ENCODE data around the gene LPP. TPM values are rescaled to one million over a fixed set of nuclear protein-coding genes. Genes with fewer than 3 reads are reported as not detected.

Gene LPP
- total RNA-seq, 3 donors from 2014 or later (not counting 1 experiment from before 2014, with no cell fraction given), result 137 to 163 (median 149) TPM

- H3K4me3 Mint-ChIP-seq, result no peak overlapping the region
- no peak for TF ChIP-seq CTCF (IDR thresholded peaks at IDR 0.05)
- Histone ChIP-seq H3K36me3 (ENCODE audit: control insufficient read depth, insufficient read depth, low read length) (no peaks in the 10 kb centered on the region), H3K27ac (ENCODE audit: low read length) (no peak overlapping the region), H3K4me3 (ENCODE audit: low read length) (no peak overlapping the region), H3K9me3 (ENCODE audit: control insufficient read depth, insufficient read depth, low read length) (no peaks in the 10 kb centered on the region), H3K27me3 (ENCODE audit: control insufficient read depth, insufficient read depth, low read length) (no peaks in the 10 kb centered on the region), H3K4me1 (ENCODE audit: control insufficient read depth, insufficient read depth, low read length) (no peaks in the 10 kb centered on the region)
- peaks cover 12 to 20% of the 10 kb centered on the region in 2 donors for H3K4me1 Mint-ChIP-seq
- no peak overlapping the region for H3K27ac Mint-ChIP-seq
- no peaks in the 10 kb centered on the region for H3K36me3 Mint-ChIP-seq
- ATAC-seq (no peak), DNase-seq (no peak)
- 96% methylated on average over 6 of the region's 6 CpGs for WGBS (ENCODE audit: insufficient coverage)
- intact Hi-C loops (cut with micrococcal nuclease), result no loop called here
- no peaks in the 10 kb centered on the region for H3K9me3 Mint-ChIP-seq
- H3K27me3 Mint-ChIP-seq (ENCODE audit: low read depth in 2 of 2), result no peaks in the 10 kb centered on the region
These were observed 311.4 kb downstream of the LPP start for GRCh38 chr3:188465311-188465710.

- Histone ChIP-seq H3K36me3 (ENCODE audit: control insufficient read depth, insufficient read depth, low read length) (no peaks in the 10 kb centered on the region), H3K27me3 (ENCODE audit: control insufficient read depth, insufficient read depth, low read length) (no peaks in the 10 kb centered on the region), H3K4me3 (ENCODE audit: low read length) (no peak overlapping the region), H3K4me1 (ENCODE audit: control insufficient read depth, insufficient read depth, low read length) (no peaks in the 10 kb centered on the region), H3K27ac (ENCODE audit: low read length) (no peak overlapping the region), H3K9me3 (ENCODE audit: control insufficient read depth, insufficient read depth, low read length) (no peaks in the 10 kb centered on the region)
- no peak for TF ChIP-seq CTCF (IDR thresholded peaks at IDR 0.05)
- WGBS (ENCODE audit: insufficient coverage), result 91% methylated on average over 2 of the region's 2 CpGs
- Mint-ChIP-seq H3K4me3 (no peak overlapping the region), H3K4me1 (peaks cover 18 to 26% of the 10 kb centered on the region in 2 donors), H3K27me3 (ENCODE audit: low read depth in 2 of 2) (no peaks in the 10 kb centered on the region), H3K36me3 (no peaks in the 10 kb centered on the region), H3K9me3 (no peaks in the 10 kb centered on the region), H3K27ac (no peak overlapping the region)
- ATAC-seq, result no peak
- intact Hi-C loops (cut with micrococcal nuclease), result no loop called here
- no peak for DNase-seq
These were observed 314.2 kb downstream of the LPP start for GRCh38 chr3:188468196-188468595.

- intact Hi-C loops (cut with micrococcal nuclease), result no loop called here
- H3K36me3 ChIP-seq (ENCODE audit: control insufficient read depth, insufficient read depth, low read length), result no peaks in the 10 kb centered on the region
- H3K4me3 ChIP-seq (ENCODE audit: low read length), result no peak overlapping the region
- H3K27ac ChIP-seq (ENCODE audit: low read length), result no peak overlapping the region
- Mint-ChIP-seq H3K36me3 (no peaks in the 10 kb centered on the region), H3K9me3 (no peaks in the 10 kb centered on the region), H3K4me3 (no peak overlapping the region), H3K27ac (no peak overlapping the region), H3K4me1 (peaks cover 23 to 26% of the 10 kb centered on the region in 2 donors), H3K27me3 (ENCODE audit: low read depth in 2 of 2) (no peaks in the 10 kb centered on the region)
- H3K27me3 ChIP-seq (ENCODE audit: control insufficient read depth, insufficient read depth, low read length), result no peaks in the 10 kb centered on the region
- no peak for TF ChIP-seq CTCF (IDR thresholded peaks at IDR 0.05)
- WGBS (ENCODE audit: insufficient coverage), result 94% methylated on average over 3 of the region's 3 CpGs
- DNase-seq, result no peak
- no peaks in the 10 kb centered on the region for H3K9me3 ChIP-seq (ENCODE audit: control insufficient read depth, insufficient read depth, low read length)
- ATAC-seq, result no peak
- no peaks in the 10 kb centered on the region for H3K4me1 ChIP-seq (ENCODE audit: control insufficient read depth, insufficient read depth, low read length)
These were observed 314.7 kb downstream of the LPP start for GRCh38 chr3:188468662-188469061.

- intact Hi-C loops (cut with micrococcal nuclease), result no loop called here
- 98% methylated on average over 10 of the region's 10 CpGs for WGBS (ENCODE audit: insufficient coverage)
- H3K9me3 ChIP-seq (ENCODE audit: control insufficient read depth, insufficient read depth, low read length), result no peaks in the 10 kb centered on the region
- Mint-ChIP-seq H3K4me1 (peaks cover 26% of the 10 kb centered on the region in 2 donors), H3K27ac (no peak overlapping the region), H3K4me3 (no peak overlapping the region), H3K9me3 (no peaks in the 10 kb centered on the region), H3K27me3 (ENCODE audit: low read depth in 2 of 2) (no peaks in the 10 kb centered on the region), H3K36me3 (no peaks in the 10 kb centered on the region)
- TF ChIP-seq CTCF (IDR thresholded peaks at IDR 0.05), result no peak
- H3K27me3 ChIP-seq (ENCODE audit: control insufficient read depth, insufficient read depth, low read length), result no peaks in the 10 kb centered on the region
- H3K27ac ChIP-seq (ENCODE audit: low read length), result no peak overlapping the region
- H3K36me3 ChIP-seq (ENCODE audit: control insufficient read depth, insufficient read depth, low read length), result no peaks in the 10 kb centered on the region
- ATAC-seq, result no peak
- H3K4me3 ChIP-seq (ENCODE audit: low read length), result no peak overlapping the region
- DNase-seq, result no peak
- H3K4me1 ChIP-seq (ENCODE audit: control insufficient read depth, insufficient read depth, low read length), result no peaks in the 10 kb centered on the region
These were observed 315.4 kb downstream of the LPP start for GRCh38 chr3:188469228-188469885.
